ENCODE measurements around the gene PNMA6F. TPM values are rescaled to one million over a fixed set of nuclear protein-coding genes. Genes with fewer than 3 reads are reported as not detected.

PNMA6F gene
- polyA plus RNA-seq, 1 experiment = not detected

GRCh38 chrX:153343674-153344073 is 22.1 kb upstream of the PNMA6F start:
- ChIA-PET CTCF (interaction anchor here (1.1 kb wide), 1 partner anchor 197 kb away, joined by 3 read pairs; no protein-coding TSS in a partner anchor), POLR2A (no interaction called here)
- no peak for DNase-seq (ENCODE audit: low read depth, low spot score)

DNA sequence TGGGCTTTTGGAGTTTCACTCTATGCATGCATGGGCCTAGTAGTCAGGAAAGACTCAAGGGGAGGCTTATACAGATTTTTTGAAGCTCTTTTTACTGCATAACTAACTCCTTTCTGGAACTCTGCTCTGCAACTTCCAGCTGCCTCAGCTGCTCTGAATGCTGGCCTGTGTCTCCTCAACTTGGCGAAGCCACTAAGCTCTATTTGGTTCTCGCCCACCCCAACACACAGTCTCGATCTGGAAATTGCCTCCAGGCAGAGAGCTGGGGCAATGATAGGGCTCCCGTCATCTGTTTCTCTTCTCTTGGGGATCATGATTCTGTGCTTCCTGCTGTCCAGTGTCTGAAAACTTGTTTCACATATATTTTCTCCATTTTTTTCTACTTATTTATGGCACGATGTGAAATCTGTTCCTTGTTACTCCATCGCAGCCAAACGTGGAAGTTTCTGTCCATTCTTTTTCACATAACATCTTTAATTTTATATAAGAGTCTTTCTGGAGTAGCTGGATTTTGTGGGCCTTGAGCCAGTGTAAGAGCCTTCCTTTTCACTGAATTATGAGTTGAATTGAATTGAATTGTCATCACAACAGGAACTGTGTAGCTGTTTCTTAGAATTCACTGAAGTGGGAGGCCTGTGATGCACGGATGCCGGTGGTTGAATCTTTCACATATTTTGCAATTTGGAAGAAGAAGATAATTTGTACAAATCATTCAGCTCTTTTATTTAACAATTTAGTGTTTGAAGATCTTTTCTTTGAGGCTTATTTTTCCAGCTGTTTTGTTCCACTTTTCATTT is 21.4 kb upstream of the PNMA6F start:
- ChIA-PET CTCF (interaction anchor here (1.3 kb wide), 1 partner anchor 164 kb away, joined by 3 read pairs; no protein-coding TSS in a partner anchor), POLR2A (no interaction called here)
- no peak overlapping the region for H3K27ac ChIP-seq (ENCODE audit: low read depth, low read length)
- H3K27me3 ChIP-seq (ENCODE audit: control insufficient read depth, insufficient read depth, low read length) = no peaks in the 10 kb centered on the region
- no peak for DNase-seq (ENCODE audit: low read depth, low spot score)
- no peak for TF ChIP-seq CTCF (IDR thresholded peaks at IDR 0.05; ENCODE audit: low read depth, low read length)
- no peak overlapping the region for H3K4me3 ChIP-seq (ENCODE audit: low read depth, low read length)
- H3K9me3 ChIP-seq (ENCODE audit: control insufficient read depth, insufficient read depth, low read length) = no peaks in the 10 kb centered on the region; the same call in 1 of the 2 replicates

More at GRCh38 chrX:153343674-153344073, 22.1 kb upstream of the PNMA6F start:
- Histone ChIP-seq H3K27me3 (ENCODE audit: control insufficient read depth, insufficient read depth, low read length) (no peaks in the 10 kb centered on the region), H3K4me3 (ENCODE audit: low read depth, low read length) (no peak overlapping the region), H3K9me3 (ENCODE audit: control insufficient read depth, insufficient read depth, low read length) (no peaks in the 10 kb centered on the region; the same call in 1 of the 2 replicates), H3K27ac (ENCODE audit: low read depth, low read length) (no peak overlapping the region)
- no peak for TF ChIP-seq CTCF (IDR thresholded peaks at IDR 0.05; ENCODE audit: low read depth, low read length)

GRCh38 chrX:153340111-153340510 is 18.5 kb upstream of the PNMA6F start:
- no peak for TF ChIP-seq CTCF (IDR thresholded peaks at IDR 0.05; ENCODE audit: low read depth, low read length)
- ChIA-PET POLR2A (no interaction called here), CTCF (no interaction called here)

GRCh38 chrX:153339662-153340061 is 18.1 kb upstream of the PNMA6F start:
- Histone ChIP-seq H3K27ac (ENCODE audit: low read depth, low read length) (no peak overlapping the region), H3K4me3 (ENCODE audit: low read depth, low read length) (no peak overlapping the region), H3K27me3 (ENCODE audit: control insufficient read depth, insufficient read depth, low read length) (no peaks in the 10 kb centered on the region), H3K9me3 (ENCODE audit: control insufficient read depth, insufficient read depth, low read length) (no peaks in the 10 kb centered on the region)
- no peak for TF ChIP-seq CTCF (IDR thresholded peaks at IDR 0.05; ENCODE audit: low read depth, low read length)
- CTCF ChIA-PET = no interaction called here
- no peak for DNase-seq (ENCODE audit: low read depth, low spot score)
- POLR2A ChIA-PET = no interaction called here

More at GRCh38 chrX:153340111-153340510, 18.5 kb upstream of the PNMA6F start:
- H3K27ac ChIP-seq (ENCODE audit: low read depth, low read length) = no peak overlapping the region
- no peaks in the 10 kb centered on the region for H3K27me3 ChIP-seq (ENCODE audit: control insufficient read depth, insufficient read depth, low read length)
- no peak for DNase-seq (ENCODE audit: low read depth, low spot score)
- H3K9me3 ChIP-seq (ENCODE audit: control insufficient read depth, insufficient read depth, low read length) = no peaks in the 10 kb centered on the region
- H3K4me3 ChIP-seq (ENCODE audit: low read depth, low read length) = no peak overlapping the region

DNA sequence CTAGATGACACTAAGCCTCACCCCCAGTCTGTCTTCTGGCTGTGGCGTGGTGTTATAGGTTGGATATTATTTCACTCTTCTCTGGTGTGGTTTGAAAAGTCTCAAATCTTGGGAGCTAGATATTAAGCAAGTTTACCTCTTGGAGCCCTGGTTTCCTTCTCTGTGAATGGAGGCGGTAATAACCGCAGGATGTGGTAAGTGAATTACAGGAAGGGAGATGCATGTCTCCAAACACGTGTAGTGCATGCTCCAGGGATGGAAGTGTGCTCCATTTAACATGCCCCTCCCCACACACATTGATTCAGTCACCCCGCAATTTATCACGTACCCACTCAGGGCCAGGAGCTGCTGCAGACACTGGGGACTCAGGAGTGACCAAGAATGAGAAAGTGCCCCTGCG is 17.3 kb upstream of the PNMA6F start:
- ChIA-PET CTCF (no interaction called here), POLR2A (no interaction called here)
- TF ChIP-seq CTCF (IDR thresholded peaks at IDR 0.05; ENCODE audit: low read depth, low read length) = no peak
- Histone ChIP-seq H3K9me3 (ENCODE audit: control insufficient read depth, insufficient read depth, low read length) (no peaks in the 10 kb centered on the region), H3K27ac (ENCODE audit: low read depth, low read length) (no peak overlapping the region), H3K27me3 (ENCODE audit: control insufficient read depth, insufficient read depth, low read length) (no peaks in the 10 kb centered on the region), H3K4me3 (ENCODE audit: low read depth, low read length) (no peak overlapping the region)
- DNase-seq (ENCODE audit: low read depth, low spot score) = no peak

Data from AG04450 (cell line).